ENCODE measurements around the gene ELMOD1. TPM values are rescaled to one million over a fixed set of nuclear protein-coding genes. Genes with fewer than 3 reads are reported as not detected.

The ELMOD1 gene
- total RNA-seq, 1 donor from 2014 or later = not detected

GRCh38 chr11:107702723-107703122 is 111.8 kb downstream of the ELMOD1 start:
- Mint-ChIP-seq H3K27me3 (peaks cover 19% of the 10 kb centered on the region), H3K36me3 (ENCODE audit: low read depth) (no peaks in the 10 kb centered on the region), H3K4me1 (no peaks in the 10 kb centered on the region), H3K27ac (no peak overlapping the region), H3K9me3 (no peaks in the 10 kb centered on the region), H3K4me3 (no peak overlapping the region)
- no peak for DNase-seq
- ChIA-PET CTCF (no interaction called here), POLR2A (no interaction called here)
- no peak for ATAC-seq (ENCODE audit: low read depth)
- intact Hi-C loops (cut with micrococcal nuclease) = no loop called here
- TF ChIP-seq CTCF (IDR thresholded peaks at IDR 0.05) = no peak

- DNase-seq = no peak
- no peaks in the 10 kb centered on the region for H3K4me1 Mint-ChIP-seq
- H3K27ac Mint-ChIP-seq = no peak overlapping the region
- H3K4me3 Mint-ChIP-seq = no peak overlapping the region
- H3K36me3 Mint-ChIP-seq (ENCODE audit: low read depth) = no peaks in the 10 kb centered on the region
- intact Hi-C loops (cut with micrococcal nuclease) = no loop called here
- POLR2A ChIA-PET = no interaction called here
- CTCF ChIA-PET = no interaction called here
- no peak for TF ChIP-seq CTCF (IDR thresholded peaks at IDR 0.05)
- H3K9me3 Mint-ChIP-seq = no peaks in the 10 kb centered on the region
- ATAC-seq (ENCODE audit: low read depth) = no peak
- H3K27me3 Mint-ChIP-seq = peaks cover 19% of the 10 kb centered on the region
Measured at GRCh38 chr11:107704451-107704850, 113.5 kb downstream of the ELMOD1 start.

DNA sequence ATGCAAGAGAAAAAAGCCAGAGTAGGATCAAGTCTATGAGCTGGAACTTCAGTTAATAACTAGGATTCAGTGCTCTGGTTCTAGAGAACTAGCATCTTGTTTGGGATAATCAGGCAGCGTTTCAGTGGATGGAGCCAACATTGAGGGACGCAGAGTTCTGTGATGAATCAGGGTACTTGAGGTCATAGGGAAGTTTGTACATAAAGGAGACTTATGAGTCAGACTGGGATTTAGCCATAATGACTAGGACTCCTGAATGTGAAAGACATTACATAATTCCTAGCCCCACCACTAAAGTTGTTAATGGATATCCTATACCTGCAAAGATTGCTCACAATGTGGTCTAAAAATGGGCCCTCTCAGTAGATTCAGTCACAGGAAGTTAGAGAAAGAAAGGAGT is 114.1 kb downstream of the ELMOD1 start:
- no peak overlapping the region for H3K27ac Mint-ChIP-seq
- ATAC-seq (ENCODE audit: low read depth) = no peak
- TF ChIP-seq CTCF (IDR thresholded peaks at IDR 0.05) = no peak

GRCh38 chr11:107706531-107706930 is 115.6 kb downstream of the ELMOD1 start:
- Mint-ChIP-seq H3K27me3 (peaks cover 8% of the 10 kb centered on the region), H3K36me3 (ENCODE audit: low read depth) (no peaks in the 10 kb centered on the region), H3K27ac (no peak overlapping the region), H3K4me1 (no peaks in the 10 kb centered on the region), H3K9me3 (no peaks in the 10 kb centered on the region), H3K4me3 (no peak overlapping the region)
- ChIA-PET POLR2A (no interaction called here), CTCF (no interaction called here)
- DNase-seq = no peak
- TF ChIP-seq CTCF (IDR thresholded peaks at IDR 0.05) = no peak
- no peak for ATAC-seq (ENCODE audit: low read depth)
- intact Hi-C loops (cut with micrococcal nuclease) = no loop called here

More for the DNA sequence above, 114.1 kb downstream of the ELMOD1 start:
- intact Hi-C loops (cut with micrococcal nuclease) = no loop called here
- Mint-ChIP-seq H3K9me3 (no peaks in the 10 kb centered on the region), H3K36me3 (ENCODE audit: low read depth) (no peaks in the 10 kb centered on the region), H3K4me3 (no peak overlapping the region), H3K4me1 (no peaks in the 10 kb centered on the region), H3K27me3 (peaks cover 16% of the 10 kb centered on the region)
- ChIA-PET CTCF (no interaction called here), POLR2A (no interaction called here)
- no peak for DNase-seq

DNA sequence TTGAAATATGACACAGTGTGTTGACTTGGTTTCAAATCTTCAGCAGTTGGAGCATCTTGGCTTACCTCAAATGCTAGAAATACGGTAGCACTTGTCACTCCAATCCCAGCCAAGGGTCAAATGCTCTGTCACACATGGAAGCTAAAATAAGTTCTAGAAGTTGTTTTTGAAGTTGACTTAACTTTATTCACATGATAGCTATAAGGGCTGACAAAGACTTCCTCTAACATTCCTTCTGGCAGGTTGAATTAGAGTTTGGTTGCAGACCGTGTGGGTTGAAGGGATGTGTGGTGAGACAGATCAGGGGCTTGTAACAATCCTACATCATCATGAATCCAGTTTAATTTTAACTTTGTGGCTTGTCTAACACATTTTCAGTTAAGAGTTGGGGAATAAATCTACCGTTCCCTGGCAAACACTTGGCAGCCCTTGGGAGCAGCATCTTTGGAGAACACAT is 116.3 kb downstream of the ELMOD1 start:
- POLR2A ChIA-PET = no interaction called here
- TF ChIP-seq CTCF (IDR thresholded peaks at IDR 0.05) = no peak
- intact Hi-C loops (cut with micrococcal nuclease) = no loop called here
- CTCF ChIA-PET = no interaction called here
- DNase-seq (no peak), ATAC-seq (ENCODE audit: low read depth) (no peak)
- H3K27me3 Mint-ChIP-seq = peaks cover 11% of the 10 kb centered on the region
- H3K36me3 Mint-ChIP-seq (ENCODE audit: low read depth) = no peaks in the 10 kb centered on the region
- H3K27ac Mint-ChIP-seq = no peak overlapping the region
- no peaks in the 10 kb centered on the region for H3K9me3 Mint-ChIP-seq
- H3K4me3 Mint-ChIP-seq = no peak overlapping the region
- no peaks in the 10 kb centered on the region for H3K4me1 Mint-ChIP-seq
